GM12875 (cell line): Measurements from ENCODE around the gene OR5B21.

Source experiments
- H3K4me3 ChIP-seq: one replicate; pipeline ENCODE4 v1.5.1; 2011; ENCODE audit warnings: low read depth, low read length, control low read depth
- CTCF ChIP-seq: IDR thresholded peaks from 2 replicates; pipeline ENCODE4 v1.5.1; 2011; ENCODE audit warnings: low read depth, mild to moderate bottlenecking, control low read depth, inconsistent platforms, low read length, moderate library complexity, borderline replicate concordance; ENCODE audit not compliant: insufficient read depth

The OR5B21 gene

GRCh38 chr11:58525037-58525614 lies 17.2 kb upstream of the OR5B21 start:
- no peak for TF ChIP-seq CTCF
- H3K4me3 ChIP-seq = no peak overlapping the region

GRCh38 chr11:58524232-58525036 lies 16.5 kb upstream of the OR5B21 start:
- H3K4me3 ChIP-seq = no peak overlapping the region
- TF ChIP-seq CTCF = peak; percentile 83

DNA sequence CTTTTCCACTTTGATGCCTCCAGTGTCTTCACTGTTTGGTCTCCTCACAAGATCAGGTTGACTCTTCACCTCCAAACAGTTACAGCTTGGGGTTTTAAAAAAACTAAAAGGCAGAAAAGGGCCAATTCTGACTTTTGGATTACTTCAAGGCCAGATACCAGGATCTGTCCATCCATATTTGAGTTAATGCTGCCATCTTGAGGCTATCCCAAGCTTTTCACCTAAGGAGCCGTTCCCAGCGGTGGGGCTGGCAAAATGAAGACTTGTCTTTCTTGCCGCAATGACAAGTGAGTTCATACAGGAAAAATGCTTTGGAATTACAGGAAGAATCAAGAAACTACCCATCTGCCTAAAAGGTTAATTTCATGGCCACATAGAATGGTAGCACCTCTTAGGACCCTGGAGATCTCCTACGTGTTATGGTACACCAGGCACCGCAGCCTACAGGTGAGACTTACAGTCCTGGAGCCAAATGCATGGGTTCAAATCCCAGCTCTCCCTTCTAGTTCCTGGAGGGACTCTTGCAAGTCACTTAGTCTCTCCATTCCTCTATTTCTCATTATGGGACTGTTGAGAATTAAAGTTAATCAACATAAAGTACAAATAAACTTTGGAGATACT lies 6.0 kb upstream of the OR5B21 start:
- peak; percentile 26; the same call in 1 of the 2 replicates for TF ChIP-seq CTCF
- no peak overlapping the region for H3K4me3 ChIP-seq

GRCh38 chr11:58511636-58512035 lies 3.7 kb upstream of the OR5B21 start:
- no peak overlapping the region for H3K4me3 ChIP-seq
- no peak for TF ChIP-seq CTCF

GRCh38 chr11:58509748-58510147 lies 1.8 kb upstream of the OR5B21 start:
- no peak overlapping the region for H3K4me3 ChIP-seq
- TF ChIP-seq CTCF = no peak

DNA sequence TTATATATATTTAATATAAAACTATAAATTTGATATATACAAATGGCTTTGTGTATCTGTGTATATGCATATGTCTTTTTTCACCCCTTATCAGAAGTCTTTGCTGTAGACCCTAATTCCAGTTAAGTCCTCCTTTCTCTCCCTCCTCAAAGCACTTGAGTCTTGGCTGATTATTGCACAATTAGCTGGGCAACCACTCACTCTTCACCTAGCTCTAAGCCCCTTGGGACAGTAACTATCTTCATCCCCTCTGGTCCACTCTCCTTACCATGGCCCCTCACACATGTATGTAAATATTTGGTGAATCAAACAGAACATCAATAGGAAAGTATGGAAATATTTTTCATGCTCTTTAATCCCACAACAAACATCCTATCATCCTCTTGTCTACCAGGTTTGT lies 909 bp upstream of the OR5B21 start:
- no peak overlapping the region for H3K4me3 ChIP-seq
- no peak for TF ChIP-seq CTCF
